ENCODE data around the gene OR2A42. TPM values are rescaled to one million over a fixed set of nuclear protein-coding genes. Genes with fewer than 3 reads are reported as not detected.
"Not testable (repeated sequence)": the region's sequence is repeated elsewhere in the genome, so short reads cannot be mapped to it uniquely, and the experiment has no call there.

OR2A42 gene
- total RNA-seq, 1 donor from 2014 or later = not detected

DNA sequence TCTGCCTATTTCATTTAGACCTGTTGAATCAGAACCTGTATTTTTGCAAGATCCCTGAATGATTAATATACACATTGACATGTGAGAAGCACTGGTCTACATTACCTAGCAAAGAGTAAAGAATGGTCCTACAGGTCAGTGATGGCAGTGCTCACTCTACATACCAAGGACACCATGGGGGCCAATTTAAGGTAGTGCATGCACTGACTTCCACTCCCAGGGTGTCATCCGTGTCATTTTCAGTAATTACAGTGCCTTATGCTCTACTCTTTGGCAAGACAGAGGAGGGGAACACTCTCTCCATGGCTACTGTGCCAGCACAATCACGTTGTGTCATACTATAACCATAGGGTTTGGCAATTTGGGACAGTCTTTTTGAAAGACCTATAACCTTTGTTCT lies 6.0 kb upstream of the OR2A42 start:
- H3K27me3 Mint-ChIP-seq (ENCODE audit: low read depth, unreplicated experiment); H3K9ac ChIP-seq (ENCODE audit: low read length); H3K79me2 ChIP-seq (ENCODE audit: insufficient read depth, low read length); H3K4me3 Mint-ChIP-seq (ENCODE audit: unreplicated experiment); H3K4me1 Mint-ChIP-seq (ENCODE audit: low read depth, unreplicated experiment); FAIRE-seq; H3K27ac ChIP-seq (ENCODE audit: low read depth, low read length); H3K4me1 ChIP-seq (ENCODE audit: insufficient read depth, low read length); H3K9me3 Mint-ChIP-seq (ENCODE audit: unreplicated experiment); H3K36me3 ChIP-seq (ENCODE audit: insufficient read depth, low read length); H3K9me3 ChIP-seq (ENCODE audit: insufficient read depth, low read depth, low read length); H3K27ac Mint-ChIP-seq (ENCODE audit: unreplicated experiment); H4K20me1 ChIP-seq (ENCODE audit: insufficient read depth, low read length); DNase-seq (ENCODE audit: low read depth); H3K27me3 ChIP-seq (ENCODE audit: insufficient read depth, low read length); H3K4me2 ChIP-seq (ENCODE audit: low read length); H2AFZ ChIP-seq (ENCODE audit: low read depth, low read length); H3K36me3 Mint-ChIP-seq (ENCODE audit: low read depth, unreplicated experiment); H3K4me3 ChIP-seq (ENCODE audit: insufficient read depth, low read depth, low read length): not testable (repeated sequence)

DNA sequence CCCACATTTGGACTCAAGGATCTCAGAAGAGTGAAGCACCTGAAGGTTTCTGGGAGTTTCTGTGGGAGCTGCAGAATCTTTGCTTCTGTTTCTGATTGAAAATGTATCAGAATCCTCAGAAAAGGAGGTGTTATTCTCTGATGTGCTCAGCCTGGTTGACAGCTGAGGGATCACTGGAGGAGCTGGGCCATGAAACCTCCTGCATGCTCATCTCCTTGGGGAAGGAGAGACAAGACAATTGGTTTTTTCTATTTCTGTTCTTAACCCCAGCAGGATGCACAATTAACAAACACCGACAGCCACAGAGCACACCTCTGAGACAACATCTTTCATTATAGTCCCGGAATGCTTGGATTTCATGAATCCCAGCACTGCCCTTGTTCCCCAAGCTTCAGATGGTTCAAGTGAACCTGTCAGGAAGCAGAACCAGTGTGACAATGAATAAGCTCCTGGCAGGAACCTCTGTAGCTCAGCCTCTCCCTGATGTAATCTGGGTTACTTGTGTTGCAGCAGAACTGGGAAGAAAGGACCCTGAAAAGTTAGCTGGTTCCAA lies 799 bp downstream of the OR2A42 start:
- H3K9me3 Mint-ChIP-seq (ENCODE audit: unreplicated experiment); H3K4me3 Mint-ChIP-seq (ENCODE audit: unreplicated experiment); H3K9ac ChIP-seq (ENCODE audit: low read length): not testable (repeated sequence)

DNA sequence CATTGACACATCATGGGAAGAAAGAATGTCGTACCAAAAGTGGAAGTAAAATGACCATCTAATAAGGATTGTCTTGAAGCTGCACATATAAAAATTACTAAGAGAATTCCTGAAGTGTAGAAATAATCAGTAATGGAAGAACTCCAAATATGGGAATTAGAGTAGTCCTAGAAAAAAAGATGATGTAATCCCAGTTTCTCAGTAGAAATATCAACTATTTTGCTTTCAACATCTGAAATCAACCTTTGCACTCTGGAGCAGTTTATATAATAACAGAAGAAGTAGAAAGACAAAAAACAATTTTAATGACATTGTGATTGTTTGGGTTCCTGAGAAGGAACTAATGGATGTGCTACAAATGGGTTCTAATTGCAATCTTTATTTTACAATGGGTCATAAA lies 6.4 kb downstream of the OR2A42 start:
- not testable (repeated sequence) for H3K4me1 Mint-ChIP-seq (ENCODE audit: low read depth, unreplicated experiment); H3K27me3 ChIP-seq (ENCODE audit: insufficient read depth, low read length); DNase-seq (ENCODE audit: low read depth); H3K9ac ChIP-seq (ENCODE audit: low read length); H3K27me3 Mint-ChIP-seq (ENCODE audit: low read depth, unreplicated experiment); H2AFZ ChIP-seq (ENCODE audit: low read depth, low read length); H3K4me3 ChIP-seq (ENCODE audit: insufficient read depth, low read depth, low read length); H3K9me3 ChIP-seq (ENCODE audit: insufficient read depth, low read depth, low read length); H3K4me3 Mint-ChIP-seq (ENCODE audit: unreplicated experiment); H3K27ac ChIP-seq (ENCODE audit: low read depth, low read length); H3K4me1 ChIP-seq (ENCODE audit: insufficient read depth, low read length); H3K79me2 ChIP-seq (ENCODE audit: insufficient read depth, low read length); H3K36me3 Mint-ChIP-seq (ENCODE audit: low read depth, unreplicated experiment); H3K4me2 ChIP-seq (ENCODE audit: low read length); H3K27ac Mint-ChIP-seq (ENCODE audit: unreplicated experiment); H4K20me1 ChIP-seq (ENCODE audit: insufficient read depth, low read length); FAIRE-seq; H3K9me3 Mint-ChIP-seq (ENCODE audit: unreplicated experiment); H3K36me3 ChIP-seq (ENCODE audit: insufficient read depth, low read length)

More for the DNA sequence above, 799 bp downstream of the OR2A42 start:
- not testable (repeated sequence) for H3K79me2 ChIP-seq (ENCODE audit: insufficient read depth, low read length); DNase-seq (ENCODE audit: low read depth); H3K4me3 ChIP-seq (ENCODE audit: insufficient read depth, low read depth, low read length); H3K9me3 ChIP-seq (ENCODE audit: insufficient read depth, low read depth, low read length); H3K27me3 Mint-ChIP-seq (ENCODE audit: low read depth, unreplicated experiment); H2AFZ ChIP-seq (ENCODE audit: low read depth, low read length); H3K27ac Mint-ChIP-seq (ENCODE audit: unreplicated experiment); H3K27ac ChIP-seq (ENCODE audit: low read depth, low read length); H3K27me3 ChIP-seq (ENCODE audit: insufficient read depth, low read length); H3K4me2 ChIP-seq (ENCODE audit: low read length); H3K36me3 Mint-ChIP-seq (ENCODE audit: low read depth, unreplicated experiment); H3K4me1 ChIP-seq (ENCODE audit: insufficient read depth, low read length); FAIRE-seq; H3K4me1 Mint-ChIP-seq (ENCODE audit: low read depth, unreplicated experiment); H4K20me1 ChIP-seq (ENCODE audit: insufficient read depth, low read length); H3K36me3 ChIP-seq (ENCODE audit: insufficient read depth, low read length)

GRCh38 chr7:144231027-144231426 lies 8.4 kb downstream of the OR2A42 start:
- not testable (repeated sequence) for FAIRE-seq; H3K27ac Mint-ChIP-seq (ENCODE audit: unreplicated experiment); H3K27me3 Mint-ChIP-seq (ENCODE audit: low read depth, unreplicated experiment); H3K9ac ChIP-seq (ENCODE audit: low read length); H3K36me3 ChIP-seq (ENCODE audit: insufficient read depth, low read length); H3K79me2 ChIP-seq (ENCODE audit: insufficient read depth, low read length); H3K4me2 ChIP-seq (ENCODE audit: low read length); H3K4me1 ChIP-seq (ENCODE audit: insufficient read depth, low read length); H3K9me3 ChIP-seq (ENCODE audit: insufficient read depth, low read depth, low read length); H3K4me3 ChIP-seq (ENCODE audit: insufficient read depth, low read depth, low read length); H3K4me3 Mint-ChIP-seq (ENCODE audit: unreplicated experiment); H3K4me1 Mint-ChIP-seq (ENCODE audit: low read depth, unreplicated experiment); H3K27me3 ChIP-seq (ENCODE audit: insufficient read depth, low read length); H3K9me3 Mint-ChIP-seq (ENCODE audit: unreplicated experiment); H4K20me1 ChIP-seq (ENCODE audit: insufficient read depth, low read length); DNase-seq (ENCODE audit: low read depth); H3K36me3 Mint-ChIP-seq (ENCODE audit: low read depth, unreplicated experiment); H3K27ac ChIP-seq (ENCODE audit: low read depth, low read length); H2AFZ ChIP-seq (ENCODE audit: low read depth, low read length)

GRCh38 chr7:144228810-144229209 lies 10.6 kb downstream of the OR2A42 start:
- H3K27me3 Mint-ChIP-seq (ENCODE audit: low read depth, unreplicated experiment); H3K36me3 ChIP-seq (ENCODE audit: insufficient read depth, low read length); H3K9me3 ChIP-seq (ENCODE audit: insufficient read depth, low read depth, low read length); H3K79me2 ChIP-seq (ENCODE audit: insufficient read depth, low read length); H2AFZ ChIP-seq (ENCODE audit: low read depth, low read length); H3K4me1 Mint-ChIP-seq (ENCODE audit: low read depth, unreplicated experiment); H4K20me1 ChIP-seq (ENCODE audit: insufficient read depth, low read length); H3K27ac ChIP-seq (ENCODE audit: low read depth, low read length); H3K4me1 ChIP-seq (ENCODE audit: insufficient read depth, low read length); DNase-seq (ENCODE audit: low read depth); H3K4me3 ChIP-seq (ENCODE audit: insufficient read depth, low read depth, low read length); H3K4me3 Mint-ChIP-seq (ENCODE audit: unreplicated experiment); H3K27me3 ChIP-seq (ENCODE audit: insufficient read depth, low read length); H3K4me2 ChIP-seq (ENCODE audit: low read length); FAIRE-seq; H3K36me3 Mint-ChIP-seq (ENCODE audit: low read depth, unreplicated experiment); H3K9me3 Mint-ChIP-seq (ENCODE audit: unreplicated experiment); H3K27ac Mint-ChIP-seq (ENCODE audit: unreplicated experiment); H3K9ac ChIP-seq (ENCODE audit: low read length): not testable (repeated sequence)

DNA sequence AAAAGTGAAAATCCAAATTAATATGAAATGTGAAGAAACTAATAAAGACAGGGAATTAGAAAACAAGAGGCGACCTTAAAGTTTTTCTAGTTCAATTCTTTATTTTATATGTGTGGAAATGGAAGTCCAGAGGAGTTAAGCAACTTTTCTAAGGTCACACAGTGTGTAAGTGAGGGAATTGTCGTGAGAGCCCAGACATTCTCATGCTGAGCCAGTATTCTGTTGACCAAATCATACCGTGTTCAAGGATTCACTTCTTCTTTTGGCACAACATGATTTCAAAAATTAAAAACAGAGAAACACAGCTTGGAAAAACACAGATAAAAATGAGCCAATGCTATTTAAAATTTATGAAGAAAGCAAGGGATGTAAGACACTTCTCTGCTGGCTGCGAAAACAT lies 12.5 kb downstream of the OR2A42 start:
- FAIRE-seq; H3K79me2 ChIP-seq (ENCODE audit: insufficient read depth, low read length); H3K27me3 Mint-ChIP-seq (ENCODE audit: low read depth, unreplicated experiment); H3K27ac Mint-ChIP-seq (ENCODE audit: unreplicated experiment); H3K4me1 Mint-ChIP-seq (ENCODE audit: low read depth, unreplicated experiment); H3K36me3 Mint-ChIP-seq (ENCODE audit: low read depth, unreplicated experiment); H3K27ac ChIP-seq (ENCODE audit: low read depth, low read length); H3K4me2 ChIP-seq (ENCODE audit: low read length); H2AFZ ChIP-seq (ENCODE audit: low read depth, low read length); H4K20me1 ChIP-seq (ENCODE audit: insufficient read depth, low read length); H3K36me3 ChIP-seq (ENCODE audit: insufficient read depth, low read length); H3K9ac ChIP-seq (ENCODE audit: low read length); H3K4me3 Mint-ChIP-seq (ENCODE audit: unreplicated experiment); H3K9me3 Mint-ChIP-seq (ENCODE audit: unreplicated experiment); H3K27me3 ChIP-seq (ENCODE audit: insufficient read depth, low read length); H3K9me3 ChIP-seq (ENCODE audit: insufficient read depth, low read depth, low read length); H3K4me3 ChIP-seq (ENCODE audit: insufficient read depth, low read depth, low read length); DNase-seq (ENCODE audit: low read depth); H3K4me1 ChIP-seq (ENCODE audit: insufficient read depth, low read length): not testable (repeated sequence)

Measured in astrocyte (in vitro differentiated cells and primary cell).